ENCODE measurements around the gene SPINT2.
A peak's percentile ranks its signal among the peaks of the same experiment; 100 is the strongest.

- TF ChIP-seq CTCF (IDR thresholded peaks at IDR 0.05) (peak in 1 of 7 experiments; percentile 30), POLR2A (IDR thresholded peaks at IDR 0.05) (peak; percentile 61 to 73 (median 72))
These were observed 55.3 kb downstream of the SPINT2 start, which contains the start of gene KCNK6 for GRCh38 chr19:38319421-38320258.
